GM23248 (cell line): Measurements from ENCODE around the gene HDAC4. TPM values are rescaled to one million over a fixed set of nuclear protein-coding genes. Genes with fewer than 3 reads are reported as not detected.
A peak's percentile ranks its signal among the peaks of the same experiment; 100 is the strongest.

Experiments
- DNase-seq: peaks from one replicate; pipeline ENCODE4 v3.0.0-alpha.2; 2015
- H2AFZ ChIP-seq: fragments of 200-600 bp; sonication (generic); 2 replicates; pipeline ENCODE4 v1.6.1; 2016; ENCODE audit warnings: antibody characterized with exemption
- H3F3A ChIP-seq: fragments of 200-600 bp; sonication (generic); 2 replicates; pipeline ENCODE4 v1.6.1; 2016; ENCODE audit warnings: mild to moderate bottlenecking, antibody characterized with exemption, mixed run types; ENCODE audit not compliant: insufficient read depth
- H3K27ac ChIP-seq: fragments of 200-600 bp; sonication (generic); 2 replicates; pipeline ENCODE4 v1.5.1; 2016; ENCODE audit warnings: mild to moderate bottlenecking
- H3K27me3 ChIP-seq: fragments of 200-600 bp; sonication (generic); replicated peaks from 2 replicates; pipeline ENCODE4 v1.6.1; 2016; ENCODE audit warnings: mild to moderate bottlenecking; ENCODE audit not compliant: insufficient read depth
- H3K36me3 ChIP-seq: fragments of 200-600 bp; sonication (generic); 2 replicates; pipeline ENCODE4 v1.6.1; 2016; ENCODE audit warnings: low read depth, mild to moderate bottlenecking
- H3K4me1 ChIP-seq: fragments of 200-600 bp; sonication (generic); 2 replicates; pipeline ENCODE4 v1.6.1; 2016; ENCODE audit warnings: mild to moderate bottlenecking; ENCODE audit not compliant: insufficient read depth
- H3K4me2 ChIP-seq: fragments of 200-600 bp; sonication (generic); one replicate; pipeline ENCODE4 v1.6.1; 2016; ENCODE audit warnings: mild to moderate bottlenecking; ENCODE audit not compliant: unreplicated experiment
- H3K4me3 ChIP-seq: fragments of 200-600 bp; sonication (generic); 2 replicates; pipeline ENCODE4 v1.5.1; 2016; ENCODE audit warnings: mild to moderate bottlenecking
- H3K79me2 ChIP-seq: fragments of 200-600 bp; sonication (generic); 2 replicates; pipeline ENCODE4 v1.6.1; 2016; ENCODE audit warnings: mild to moderate bottlenecking; ENCODE audit not compliant: insufficient read depth
- H3K9ac ChIP-seq: fragments of 200-600 bp; sonication (generic); 2 replicates; pipeline ENCODE4 v1.6.1; 2016; ENCODE audit warnings: mild to moderate bottlenecking
- H3K9me2 ChIP-seq: fragments of 200-600 bp; sonication (generic); 2 replicates; pipeline ENCODE4 v1.6.1; 2016; ENCODE audit warnings: mixed run types, mild to moderate bottlenecking, moderate library complexity; ENCODE audit not compliant: insufficient read depth
- H3K9me3 ChIP-seq: fragments of 200-600 bp; sonication (generic); one replicate; pipeline ENCODE4 v1.6.1; 2017; ENCODE audit warnings: low read depth
- H4K20me1 ChIP-seq: fragments of 200-600 bp; sonication (generic); 2 replicates; pipeline ENCODE4 v1.6.0; 2016; ENCODE audit not compliant: insufficient read depth
- EZH2 ChIP-seq: fragments of 200-600 bp; sonication (generic); IDR thresholded peaks from 2 replicates; pipeline ENCODE4 v1.6.1; 2018; ENCODE audit warnings: antibody characterized with exemption, mild to moderate bottlenecking; ENCODE audit not compliant: insufficient read depth, poor library complexity, severe bottlenecking
- EZH2phosphoT487 ChIP-seq: fragments of 200-600 bp; sonication (generic); IDR thresholded peaks from 2 replicates; pipeline ENCODE4 v1.6.1; 2018; ENCODE audit warnings: antibody characterized with exemption, moderate library complexity, mild to moderate bottlenecking, low read depth; ENCODE audit not compliant: insufficient read depth
- WGBS, 2 experiments: methylation state at CpG; one replicate each; pipeline ENCODE4 v1.1.6; 2015 to 2017; ENCODE audit warnings: low lambda C conversion rate in 2 of 2, low coverage in 1 of 2; ENCODE audit errors: missing lambda C conversion rate in 2 of 2; 5-methylcytosine and 5-hydroxymethylcytosine counted together
- in situ Hi-C: fragments of 300-500 bp; cut with MboI; formaldehyde crosslinking; loops from 2 replicates; pipeline ENCODE4 v1.15.0; 2020
- polyA plus RNA-seq: library from polyadenylated mRNA; unstranded; fragments of >200 nt; fragmentation: Nextera tagmentation; extraction: Ambion mirVana; gene quantifications from 2 replicates; pipeline ENCODE4 v1.2.1, GENCODE V29; 2016
- total RNA-seq: library from RNA; depleted of rRNA; stranded (reverse); fragments of >200 nt; shearing (Covaris generic); gene quantifications from 2 replicates; pipeline ENCODE4 v1.2.3, GENCODE V29; 2014

Gene HDAC4
- total and polyA plus RNA-seq, 2 experiments from 2014 or later = 2.1 to 6.3 TPM

GRCh38 chr2:239309398-239310245, 91.2 kb downstream of the HDAC4 start:
- TF ChIP-seq EZH2phosphoT487 = no peak
- no peak for TF ChIP-seq EZH2
- Histone ChIP-seq H3K27me3 (no peaks in the 10 kb centered on the region), H3K4me2 (peak overlapping the region; percentile 80), H4K20me1 (no peaks in the 10 kb centered on the region), H3K4me3 (peak overlapping the region; percentile 68), H2AFZ (peak overlapping the region; percentile 73), H3K9ac (peak overlapping the region; percentile 83), H3K9me3 (no peaks in the 10 kb centered on the region), H3K9me2 (no peaks in the 10 kb centered on the region), H3K27ac (peak overlapping the region; percentile 76), H3K4me1 (peaks cover 27% of the 10 kb centered on the region), H3K79me2 (peaks cover 33% of the 10 kb centered on the region), H3F3A (no peaks in the 10 kb centered on the region), H3K36me3 (no peaks in the 10 kb centered on the region)
- WGBS, 2 experiments = 68 to 72% methylated on average over 17 of the region's 18 CpGs
- in situ Hi-C loops = no loop called here
- no peak for DNase-seq

GRCh38 chr2:239308661-239309397, 92.0 kb downstream of the HDAC4 start:
- TF ChIP-seq EZH2phosphoT487 (no peak), EZH2 (no peak)
- H3K9me2 ChIP-seq = no peaks in the 10 kb centered on the region
- peak overlapping the region; percentile 68 for H3K4me3 ChIP-seq
- H3K79me2 ChIP-seq = peaks cover 33% of the 10 kb centered on the region
- H4K20me1 ChIP-seq = no peaks in the 10 kb centered on the region
- H2AFZ ChIP-seq = peak overlapping the region; percentile 73
- 5 to 7% methylated on average over 33 of the region's 33 CpGs for WGBS, 2 experiments
- DNase-seq = peak; percentile 85
- H3K4me1 ChIP-seq = peaks cover 27% of the 10 kb centered on the region
- H3F3A ChIP-seq = no peaks in the 10 kb centered on the region
- H3K27me3 ChIP-seq = no peaks in the 10 kb centered on the region
- H3K4me2 ChIP-seq = peak overlapping the region; percentile 80
- peak overlapping the region; percentile 76 for H3K27ac ChIP-seq
- no peaks in the 10 kb centered on the region for H3K36me3 ChIP-seq
- no peaks in the 10 kb centered on the region for H3K9me3 ChIP-seq
- peak overlapping the region; percentile 83 for H3K9ac ChIP-seq
- in situ Hi-C loops = no loop called here

GRCh38 chr2:239307921-239308613, 92.8 kb downstream of the HDAC4 start:
- Histone ChIP-seq H3F3A (no peaks in the 10 kb centered on the region), H3K36me3 (no peaks in the 10 kb centered on the region), H3K4me2 (peak overlapping the region; percentile 80), H3K9me2 (no peaks in the 10 kb centered on the region), H3K4me3 (peak overlapping the region; percentile 68), H4K20me1 (no peaks in the 10 kb centered on the region), H3K9me3 (no peaks in the 10 kb centered on the region), H3K27ac (peak overlapping the region; percentile 76; the same call in 1 of the 2 replicates), H3K79me2 (peaks cover 36% of the 10 kb centered on the region), H3K9ac (peak overlapping the region; percentile 83), H3K4me1 (peaks cover 27% of the 10 kb centered on the region), H3K27me3 (no peaks in the 10 kb centered on the region), H2AFZ (peak overlapping the region; percentile 73; the same call in 1 of the 2 replicates)
- WGBS, 2 experiments = 65% methylated on average over 15 to 16 of the region's 16 CpGs
- peak; percentile 36 for DNase-seq
- in situ Hi-C loops = no loop called here
- TF ChIP-seq EZH2phosphoT487 (no peak), EZH2 (no peak)

GRCh38 chr2:239307221-239307569, 93.6 kb downstream of the HDAC4 start:
- Histone ChIP-seq H3K4me1 (peaks cover 27% of the 10 kb centered on the region), H3K9ac (no peak overlapping the region), H3K27ac (no peak overlapping the region), H3F3A (no peaks in the 10 kb centered on the region), H3K79me2 (peaks cover 36% of the 10 kb centered on the region), H3K4me2 (no peak overlapping the region), H3K9me2 (no peaks in the 10 kb centered on the region), H3K4me3 (no peak overlapping the region), H3K9me3 (no peaks in the 10 kb centered on the region), H4K20me1 (no peaks in the 10 kb centered on the region), H3K36me3 (no peaks in the 10 kb centered on the region), H3K27me3 (no peaks in the 10 kb centered on the region), H2AFZ (no peak overlapping the region)
- in situ Hi-C loops = no loop called here
- DNase-seq = no peak
- 96 to 97% methylated on average over 7 to 8 of the region's 8 CpGs for WGBS, 2 experiments
- TF ChIP-seq EZH2 (no peak), EZH2phosphoT487 (no peak)
